Astrocyte (in vitro differentiated cells and primary cell): ENCODE data around the gene MIXL1.

Experiments used
- CTCF ChIP-seq: IDR thresholded peaks from 2 replicates; pipeline ENCODE4 v1.5.1; 2011; ENCODE audit warnings: low read depth, mild to moderate bottlenecking, inconsistent platforms, low read length, moderate library complexity; ENCODE audit not compliant: insufficient read depth
- EZH2 ChIP-seq: IDR thresholded peaks from 2 replicates; pipeline ENCODE4 v1.6.1; 2012; ENCODE audit warnings: mild to moderate bottlenecking, low read length, inconsistent platforms; ENCODE audit not compliant: insufficient read depth

GRCh38 chr1:226176870-226177269, 46.6 kb upstream of the MIXL1 start:
- TF ChIP-seq EZH2 (no peak), CTCF (no peak)
